HepG2 (cell line): ENCODE data around the gene GLYATL3.

Experiments
- ATF3 ChIP-seq: sonication (generic); formaldehyde crosslinking; IDR thresholded peaks from 2 replicates; pipeline ENCODE4 v1.4.0; 2020; ENCODE audit warnings: missing genetic modification reagents
- CEBPB ChIP-seq: IDR thresholded peaks from 2 replicates; pipeline ENCODE4 v1.6.1; 2011; ENCODE audit warnings: low read depth, low read length, improper control_type of control experiment, borderline replicate concordance
- CTCF ChIP-seq: sonication (generic); formaldehyde crosslinking; IDR thresholded peaks from 2 replicates; pipeline ENCODE4 v1.5.0; 2020; ENCODE audit warnings: mild to moderate bottlenecking, missing genetic modification reagents, moderate library complexity
- EP300 ChIP-seq, 3 experiments: sonication (generic) in 1 of 3; formaldehyde crosslinking in 1 of 3; IDR thresholded peaks; 2 replicates each; pipeline versions ENCODE4 v1.5.1 to v1.6.1; 2011 to 2020; ENCODE audit warnings: low read depth in 2 of 3, low read length in 2 of 3, borderline replicate concordance in 1 of 3, improper control_type of control experiment in 1 of 3, mild to moderate bottlenecking in 1 of 3, missing genetic modification reagents in 1 of 3, moderate library complexity in 1 of 3
- FOXM1 ChIP-seq: sonication (generic); formaldehyde crosslinking; IDR thresholded peaks from 2 replicates; pipeline ENCODE4 v1.5.0; 2020; ENCODE audit warnings: missing genetic modification reagents
- HNF1A ChIP-seq, 2 experiments: sonication (generic) in 1 of 2; formaldehyde crosslinking in 1 of 2; IDR thresholded peaks; 2 replicates each; pipeline versions ENCODE4 v1.4.0 to v1.6.1; 2016 to 2020; ENCODE audit warnings: borderline replicate concordance in 1 of 2, low read depth in 1 of 2, mild to moderate bottlenecking in 1 of 2, missing genetic modification reagents in 1 of 2
- MEIS2 ChIP-seq: sonication (generic); formaldehyde crosslinking; IDR thresholded peaks from 2 replicates; pipeline ENCODE4 v1.9.0; 2021; ENCODE audit warnings: mild to moderate bottlenecking, missing genetic modification reagents
- PAWR ChIP-seq: sonication (generic); formaldehyde crosslinking; IDR thresholded peaks from 2 replicates; pipeline ENCODE4 v1.4.0; 2020; ENCODE audit warnings: missing genetic modification reagents, mild to moderate bottlenecking, borderline replicate concordance
- SMARCE1 ChIP-seq: fragments of 450-650 bp; IDR thresholded peaks from 2 replicates; pipeline ENCODE4 v1.6.1; 2017; ENCODE audit warnings: borderline replicate concordance
- SOX6 ChIP-seq, 2 experiments: fragments of 450-650 bp in 1 of 2; sonication (generic) in 1 of 2; formaldehyde crosslinking in 1 of 2; IDR thresholded peaks; 2 replicates each; pipeline versions ENCODE4 v1.4.0 to v1.6.1; 2017 to 2020; ENCODE audit warnings: antibody characterized with exemption in 1 of 2, mild to moderate bottlenecking in 1 of 2, missing genetic modification reagents in 1 of 2
- TFAP4 ChIP-seq: sonication (generic); IDR thresholded peaks from 2 replicates; pipeline ENCODE4 v1.6.1; 2016; ENCODE audit warnings: low read depth, borderline replicate concordance
- ZKSCAN1 ChIP-seq: fragments of 150-350 bp; IDR thresholded peaks from 2 replicates; pipeline ENCODE4 v1.6.1; 2014; ENCODE audit warnings: low read length
- ZNF256 ChIP-seq: sonication (generic); formaldehyde crosslinking; conservative IDR thresholded peaks from 2 replicates; pipeline ENCODE4 v1.4.0; 2020; ENCODE audit warnings: missing genetic modification reagents
- ZNF891 ChIP-seq: sonication (generic); formaldehyde crosslinking; IDR thresholded peaks from 2 replicates; pipeline ENCODE4 v1.5.0; 2020; ENCODE audit warnings: mild to moderate bottlenecking, missing genetic modification reagents

GRCh38 chr6:49550492-49551077 lies 50.9 kb downstream of the GLYATL3 start, which contains the start of gene C6orf141:
- no peak for TF ChIP-seq ZNF256
- no peak for TF ChIP-seq SMARCE1
- TF ChIP-seq FOXM1 (CRISPR knock-in tag), result no peak
- TF ChIP-seq ATF3 (CRISPR knock-in tag), result no peak
- TF ChIP-seq ZKSCAN1, result no peak
- no peak for TF ChIP-seq EP300 (IDR thresholded peaks at IDR 0.05; ENCODE audit: low read depth in 2 of 2, low read length in 2 of 2)
- TF ChIP-seq EP300 (CRISPR knock-in tag; IDR thresholded peaks at IDR 0.05; ENCODE audit: borderline replicate concordance), result no peak
- no peak for TF ChIP-seq SOX6 (IDR thresholded peaks at IDR 0.05)
- TF ChIP-seq SOX6 (CRISPR knock-in tag; IDR thresholded peaks at IDR 0.05), result no peak
- no peak for TF ChIP-seq HNF1A (IDR thresholded peaks at IDR 0.05; ENCODE audit: low read depth)
- no peak for TF ChIP-seq HNF1A (CRISPR knock-in tag; IDR thresholded peaks at IDR 0.05; ENCODE audit: borderline replicate concordance)
- TF ChIP-seq TFAP4, result no peak
- TF ChIP-seq CEBPB, result no peak
- TF ChIP-seq PAWR (CRISPR knock-in tag), result no peak
- no peak for TF ChIP-seq ZNF891
- no peak for TF ChIP-seq CTCF (CRISPR knock-in tag)
- TF ChIP-seq MEIS2, result no peak
